ENCODE data around the gene AKNAD1. TPM values are rescaled to one million over a fixed set of nuclear protein-coding genes. Genes with fewer than 3 reads are reported as not detected.
A peak's percentile ranks its signal among the peaks of the same experiment; 100 is the strongest.
"Not testable (repeated sequence)": the region's sequence is repeated elsewhere in the genome, so short reads cannot be mapped to it uniquely, and the experiment has no call there.

AKNAD1 gene
- total RNA-seq, 1 experiment from 2014 or later, result 0.54 TPM

- Histone ChIP-seq H3K4me3 (ENCODE audit: low read depth, low read length, poor library complexity, severe bottlenecking) (no peak overlapping the region), H3K27me3 (replicated peaks; ENCODE audit: insufficient read depth, low read depth, low read length, poor library complexity) (no peaks in the 10 kb centered on the region), H3K27ac (ENCODE audit: low read depth, low read length, poor library complexity, severe bottlenecking) (peak overlapping the region; percentile 15), H3K36me3 (ENCODE audit: insufficient read depth, low read length, poor library complexity, severe bottlenecking) (peaks cover 4% of the 10 kb centered on the region), H3K9me3 (ENCODE audit: low read depth, low read length, poor library complexity, severe bottlenecking) (no peaks in the 10 kb centered on the region), H3K4me1 (ENCODE audit: insufficient read depth, low read length, poor library complexity, severe bottlenecking) (peaks cover 10% of the 10 kb centered on the region)
- ChIA-PET CTCF (interaction anchor here (0.7 kb wide), 1 partner anchor 14 kb away, joined by 5 read pairs; no protein-coding TSS in a partner anchor), POLR2A (ENCODE audit: low non-redundant PET) (no interaction called here)
- peak; percentile 8 for DNase-seq (ENCODE audit: low spot score)
- no peak for TF ChIP-seq EZH2 (IDR thresholded peaks at IDR 0.05; ENCODE audit: borderline replicate concordance, low read depth, low read length, poor library complexity, severe bottlenecking)
- no TSS peak for BruUV-seq (replicated peaks)
- intact Hi-C loops (cut with micrococcal nuclease; ENCODE audit: unreplicated experiment), result loop anchor here (10.0 kb wide), 1 partner anchor 195 kb away; the partner anchor contains the start of gene PRPF38B
Observed at GRCh38 chr1:108889706-108890384, 33.0 kb upstream of the AKNAD1 start.

DNA sequence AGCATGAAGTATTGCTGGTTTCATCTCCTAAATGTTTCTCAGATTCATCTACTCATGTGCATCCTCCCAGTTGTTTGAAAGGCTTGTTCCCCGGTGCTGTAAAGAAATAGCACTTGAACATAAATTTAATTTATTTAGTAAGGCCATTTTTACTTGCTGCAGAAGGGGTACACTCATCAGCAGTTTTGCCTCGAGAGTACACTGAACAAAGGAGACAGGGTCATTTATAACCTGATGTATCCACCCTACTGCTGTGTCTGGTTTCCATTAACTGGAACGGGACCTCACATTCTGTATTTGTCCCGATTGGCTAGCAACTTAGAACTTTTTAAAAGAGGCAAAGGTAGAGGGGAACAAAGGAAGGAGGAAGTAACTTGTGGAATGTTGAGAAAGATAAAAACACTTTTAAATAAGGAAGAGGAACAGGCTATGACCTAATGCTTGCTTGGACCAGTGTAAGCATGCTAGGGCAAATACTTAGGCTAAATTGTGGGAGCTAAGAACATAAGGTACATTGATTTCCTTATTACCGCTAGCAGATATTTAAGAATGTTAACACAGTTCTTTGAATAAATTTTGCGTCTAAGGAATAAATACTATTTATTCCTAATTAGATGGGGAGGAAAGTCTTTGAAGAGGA lies 32.2 kb upstream of the AKNAD1 start:
- POLR2A ChIA-PET (ENCODE audit: low non-redundant PET); BruUV-seq (replicated peaks); H3K9me3 ChIP-seq (ENCODE audit: low read depth, low read length, poor library complexity, severe bottlenecking); H3K27ac ChIP-seq (ENCODE audit: low read depth, low read length, poor library complexity, severe bottlenecking); H3K27me3 ChIP-seq (replicated peaks; ENCODE audit: insufficient read depth, low read depth, low read length, poor library complexity); intact Hi-C loops (cut with micrococcal nuclease; ENCODE audit: unreplicated experiment); DNase-seq (ENCODE audit: low spot score); H3K36me3 ChIP-seq (ENCODE audit: insufficient read depth, low read length, poor library complexity, severe bottlenecking); H3K4me3 ChIP-seq (ENCODE audit: low read depth, low read length, poor library complexity, severe bottlenecking): not testable (repeated sequence)
- CTCF ChIA-PET, result interaction anchor here (0.7 kb wide), 1 partner anchor 15 kb away, joined by 5 read pairs; no protein-coding TSS in a partner anchor
- H3K4me1 ChIP-seq (ENCODE audit: insufficient read depth, low read length, poor library complexity, severe bottlenecking), result peaks cover 10% of the 10 kb centered on the region

- CTCF ChIA-PET, result no interaction called here
- H3K36me3 ChIP-seq (ENCODE audit: insufficient read depth, low read length, poor library complexity, severe bottlenecking), result peaks cover 4% of the 10 kb centered on the region
Observed at GRCh38 chr1:108886292-108886691, 29.4 kb upstream of the AKNAD1 start.

GRCh38 chr1:108884968-108885367 lies 28.1 kb upstream of the AKNAD1 start:
- Histone ChIP-seq H3K9me3 (ENCODE audit: low read depth, low read length, poor library complexity, severe bottlenecking) (no peaks in the 10 kb centered on the region), H3K27ac (ENCODE audit: low read depth, low read length, poor library complexity, severe bottlenecking) (no peak overlapping the region), H3K4me1 (ENCODE audit: insufficient read depth, low read length, poor library complexity, severe bottlenecking) (peaks cover 15% of the 10 kb centered on the region), H3K4me3 (ENCODE audit: low read depth, low read length, poor library complexity, severe bottlenecking) (no peak overlapping the region), H3K36me3 (ENCODE audit: insufficient read depth, low read length, poor library complexity, severe bottlenecking) (peaks cover 4% of the 10 kb centered on the region), H3K27me3 (replicated peaks; ENCODE audit: insufficient read depth, low read depth, low read length, poor library complexity) (no peaks in the 10 kb centered on the region)
- DNase-seq (ENCODE audit: low spot score), result no peak
- BruUV-seq (replicated peaks), result no TSS peak
- ChIA-PET POLR2A (ENCODE audit: low non-redundant PET) (no interaction called here), CTCF (no interaction called here)
- TF ChIP-seq, protein P1, sequence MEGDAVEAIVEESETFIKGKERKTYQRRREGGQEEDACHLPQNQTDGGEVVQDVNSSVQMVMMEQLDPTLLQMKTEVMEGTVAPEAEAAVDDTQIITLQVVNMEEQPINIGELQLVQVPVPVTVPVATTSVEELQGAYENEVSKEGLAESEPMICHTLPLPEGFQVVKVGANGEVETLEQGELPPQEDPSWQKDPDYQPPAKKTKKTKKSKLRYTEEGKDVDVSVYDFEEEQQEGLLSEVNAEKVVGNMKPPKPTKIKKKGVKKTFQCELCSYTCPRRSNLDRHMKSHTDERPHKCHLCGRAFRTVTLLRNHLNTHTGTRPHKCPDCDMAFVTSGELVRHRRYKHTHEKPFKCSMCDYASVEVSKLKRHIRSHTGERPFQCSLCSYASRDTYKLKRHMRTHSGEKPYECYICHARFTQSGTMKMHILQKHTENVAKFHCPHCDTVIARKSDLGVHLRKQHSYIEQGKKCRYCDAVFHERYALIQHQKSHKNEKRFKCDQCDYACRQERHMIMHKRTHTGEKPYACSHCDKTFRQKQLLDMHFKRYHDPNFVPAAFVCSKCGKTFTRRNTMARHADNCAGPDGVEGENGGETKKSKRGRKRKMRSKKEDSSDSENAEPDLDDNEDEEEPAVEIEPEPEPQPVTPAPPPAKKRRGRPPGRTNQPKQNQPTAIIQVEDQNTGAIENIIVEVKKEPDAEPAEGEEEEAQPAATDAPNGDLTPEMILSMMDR (conservative IDR thresholded peaks at IDR 0.05; ENCODE audit: low read depth, low read length), result no peak
- no peak for TF ChIP-seq EZH2 (IDR thresholded peaks at IDR 0.05; ENCODE audit: borderline replicate concordance, low read depth, low read length, poor library complexity, severe bottlenecking)
- intact Hi-C loops (cut with micrococcal nuclease; ENCODE audit: unreplicated experiment), result no loop called here

More at GRCh38 chr1:108886292-108886691, 29.4 kb upstream of the AKNAD1 start:
- TF ChIP-seq, protein P1 (conservative IDR thresholded peaks at IDR 0.05; ENCODE audit: low read depth, low read length), result no peak
- no peak for TF ChIP-seq EZH2 (IDR thresholded peaks at IDR 0.05; ENCODE audit: borderline replicate concordance, low read depth, low read length, poor library complexity, severe bottlenecking)
- peak; percentile 27 for DNase-seq (ENCODE audit: low spot score)
- no peaks in the 10 kb centered on the region for H3K27me3 ChIP-seq (replicated peaks; ENCODE audit: insufficient read depth, low read depth, low read length, poor library complexity)
- H3K4me1 ChIP-seq (ENCODE audit: insufficient read depth, low read length, poor library complexity, severe bottlenecking), result peaks cover 15% of the 10 kb centered on the region
- POLR2A ChIA-PET (ENCODE audit: low non-redundant PET), result interaction anchor here (0.6 kb wide), 1 partner anchor 63 kb away, joined by 3 read pairs; no protein-coding TSS in a partner anchor
- H3K4me3 ChIP-seq (ENCODE audit: low read depth, low read length, poor library complexity, severe bottlenecking), result no peak overlapping the region
- intact Hi-C loops (cut with micrococcal nuclease; ENCODE audit: unreplicated experiment), result no loop called here
- no TSS peak for BruUV-seq (replicated peaks)
- H3K27ac ChIP-seq (ENCODE audit: low read depth, low read length, poor library complexity, severe bottlenecking), result no peak overlapping the region
- no peaks in the 10 kb centered on the region for H3K9me3 ChIP-seq (ENCODE audit: low read depth, low read length, poor library complexity, severe bottlenecking)
